Measurements from ENCODE around the gene NDUFC1.
A peak's percentile ranks its signal among the peaks of the same experiment; 100 is the strongest.
"Not testable (repeated sequence)": the region's sequence is repeated elsewhere in the genome, so short reads cannot be mapped to it uniquely, and the experiment has no call there.

Gene NDUFC1

DNA sequence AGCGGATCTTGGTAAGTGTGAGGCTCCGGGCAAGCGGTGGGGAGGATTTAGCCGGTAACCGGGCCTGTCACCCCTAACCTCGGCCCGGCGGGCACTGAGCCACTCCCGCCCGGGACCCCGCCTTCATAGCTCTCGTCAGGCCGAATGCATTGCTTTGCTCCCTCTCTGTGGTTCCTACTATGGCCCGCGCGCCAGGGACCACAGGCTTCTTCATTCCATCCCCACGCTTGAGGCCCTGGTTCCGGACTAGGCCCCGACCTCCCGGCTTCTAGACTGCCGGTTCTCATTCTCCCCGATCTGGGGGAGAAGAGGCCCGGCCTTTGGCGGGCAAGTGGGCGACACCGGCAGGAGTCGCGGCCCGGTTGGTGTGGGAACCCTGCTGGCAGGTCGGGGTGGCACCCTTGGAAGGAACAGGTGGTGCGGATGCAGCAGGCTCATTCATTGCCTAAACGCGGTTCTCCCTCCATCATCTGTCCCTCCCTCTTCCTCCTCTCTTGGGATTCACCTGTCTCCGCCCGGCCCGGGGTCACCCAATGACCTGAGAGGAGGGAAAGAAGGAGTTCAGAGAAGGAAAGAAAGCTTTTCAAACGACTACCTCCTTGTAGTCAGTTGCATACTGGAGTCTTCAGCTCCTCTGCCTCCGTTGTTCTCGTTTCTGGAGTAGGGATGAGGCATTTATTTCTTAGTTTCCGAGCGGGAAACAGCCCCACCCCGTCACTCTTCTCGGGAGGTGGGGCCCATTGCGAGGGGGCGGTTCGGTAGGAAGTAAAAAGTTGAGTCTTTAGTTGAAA, at the start of gene NDUFC1:
TSS of gene NDUFC1 (minus strand) at position 657 of the 791 bp plus-strand sequence. CDS start 6,679 bp downstream, outside the sequence.
- peak; percentile 62 for DNase-seq (ENCODE audit: low spot score)

DNA sequence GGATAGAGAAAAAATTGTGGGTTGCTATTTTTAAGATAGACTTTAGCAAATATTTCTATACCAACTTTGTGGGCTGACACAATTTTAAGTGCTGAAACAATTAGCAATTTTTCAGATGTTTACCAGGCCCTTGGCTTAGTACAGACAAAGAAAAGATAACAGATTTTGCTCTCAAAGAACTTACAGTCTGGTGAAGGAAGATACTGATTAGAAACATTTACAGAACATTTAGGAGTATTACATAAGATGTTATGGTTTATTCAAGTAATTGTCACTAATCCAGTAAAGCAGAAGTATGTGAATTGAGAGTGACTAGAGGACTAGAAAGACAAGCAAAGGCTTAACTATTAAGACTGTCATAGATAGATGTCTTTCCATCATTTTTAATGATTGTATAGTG, 35.3 kb upstream of the NDUFC1 start:
- no peak for DNase-seq (ENCODE audit: low spot score)

DNA sequence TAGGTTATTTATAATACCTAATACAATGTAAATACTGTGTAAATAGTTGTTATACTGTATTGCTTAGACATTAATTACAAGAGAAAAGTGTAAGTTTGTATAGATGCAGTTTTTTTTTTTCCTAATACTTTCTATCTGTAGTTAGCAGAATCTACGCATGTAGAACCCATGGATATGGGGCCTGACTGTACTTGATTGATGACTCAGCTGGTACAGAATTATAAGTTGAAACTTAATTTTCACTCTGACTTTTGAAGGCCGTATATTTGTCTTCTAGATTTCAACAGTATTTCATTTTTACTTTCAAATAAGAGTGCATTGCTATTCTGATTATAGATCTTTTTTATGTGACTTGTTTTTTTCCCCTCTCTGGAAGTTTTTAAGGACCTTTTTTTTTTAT, 30.8 kb upstream of the NDUFC1 start:
- DNase-seq (ENCODE audit: low spot score) = no peak

DNA sequence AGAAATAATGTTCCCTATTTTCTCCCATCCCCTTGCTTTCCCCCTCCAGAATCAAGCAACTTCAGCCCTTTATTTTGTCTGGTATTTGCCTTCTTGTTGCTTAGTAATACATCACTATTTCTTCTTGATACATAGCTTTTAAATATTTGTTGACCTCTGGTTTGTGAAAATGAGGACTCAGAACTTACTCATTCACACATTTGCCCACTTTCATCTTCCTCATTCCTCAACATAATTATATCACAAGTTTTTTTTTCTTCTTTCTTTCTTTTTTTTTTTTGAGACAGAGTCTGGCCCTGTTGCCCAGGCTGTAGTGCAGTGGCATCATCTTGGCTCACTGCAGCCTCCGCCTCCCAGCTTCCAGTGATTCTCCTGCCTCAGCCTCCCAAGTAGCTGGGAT, 28.9 kb upstream of the NDUFC1 start:
- peak; percentile 77 for DNase-seq (ENCODE audit: low spot score)

DNA sequence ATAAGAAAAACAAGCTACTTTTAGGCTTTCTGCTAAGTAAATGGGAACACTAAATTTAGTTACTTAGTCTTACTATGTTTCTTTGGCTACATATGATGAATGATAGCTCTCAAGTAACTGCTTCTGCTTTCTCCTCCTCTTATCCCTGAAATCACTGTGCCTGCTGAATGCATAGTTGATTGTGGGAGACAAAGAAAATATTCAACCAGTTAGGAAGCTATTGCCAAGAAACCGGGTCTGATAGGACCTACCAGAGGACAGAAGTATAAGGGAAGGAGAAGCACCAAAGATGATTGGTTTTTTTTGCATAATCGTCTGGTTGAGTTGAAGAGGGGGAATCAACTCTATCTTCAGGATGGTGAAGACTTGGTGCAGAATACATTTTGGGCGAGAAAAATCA, 28.0 kb upstream of the NDUFC1 start:
- no peak for DNase-seq (ENCODE audit: low spot score)

DNA sequence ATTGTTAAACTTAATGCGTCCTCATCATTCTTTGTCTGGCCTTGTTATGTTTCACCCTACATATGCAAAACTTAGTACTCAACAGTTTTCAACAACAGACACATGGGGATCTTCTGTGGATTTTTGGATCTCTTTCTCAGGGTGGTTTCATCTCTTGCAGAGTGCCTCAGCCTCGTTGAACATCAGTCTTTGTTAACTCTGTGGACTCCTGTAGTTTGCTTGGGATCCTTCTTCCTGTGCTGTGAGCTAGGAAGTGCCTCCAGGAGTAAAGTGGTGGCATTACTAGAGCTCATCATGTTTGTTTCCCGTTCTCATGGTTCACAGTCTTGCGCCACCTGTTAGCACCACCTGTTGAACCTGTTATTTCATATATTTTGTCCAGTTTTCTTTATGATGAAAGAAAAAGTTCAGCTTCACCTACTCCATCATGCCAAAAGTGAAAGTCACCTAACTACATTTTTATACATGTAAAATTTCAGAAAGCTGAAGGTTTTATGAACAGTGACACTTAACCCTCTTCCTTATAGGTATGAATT, 27.5 kb upstream of the NDUFC1 start:
- no peak for DNase-seq (ENCODE audit: low spot score)

DNA sequence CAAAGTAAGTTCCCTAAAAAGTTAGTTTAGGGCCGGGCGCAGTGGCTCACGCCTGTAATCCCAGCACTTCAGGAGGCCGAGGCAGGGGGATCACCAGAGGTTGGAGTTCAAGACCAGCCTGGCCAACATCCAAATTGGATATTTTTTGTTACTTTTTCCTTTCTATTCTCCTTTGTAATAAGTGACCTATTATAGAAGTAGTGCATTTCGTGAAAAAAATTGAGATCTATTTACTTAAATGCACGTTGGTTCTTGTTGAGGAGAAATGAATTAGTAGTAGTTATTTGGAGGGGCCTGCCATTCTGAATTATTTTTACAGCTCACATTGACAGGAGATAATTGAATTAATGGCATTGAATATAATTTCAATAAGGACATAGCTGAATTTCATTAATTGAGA, 22.3 kb upstream of the NDUFC1 start:
- no peak for DNase-seq (ENCODE audit: low spot score)

DNA sequence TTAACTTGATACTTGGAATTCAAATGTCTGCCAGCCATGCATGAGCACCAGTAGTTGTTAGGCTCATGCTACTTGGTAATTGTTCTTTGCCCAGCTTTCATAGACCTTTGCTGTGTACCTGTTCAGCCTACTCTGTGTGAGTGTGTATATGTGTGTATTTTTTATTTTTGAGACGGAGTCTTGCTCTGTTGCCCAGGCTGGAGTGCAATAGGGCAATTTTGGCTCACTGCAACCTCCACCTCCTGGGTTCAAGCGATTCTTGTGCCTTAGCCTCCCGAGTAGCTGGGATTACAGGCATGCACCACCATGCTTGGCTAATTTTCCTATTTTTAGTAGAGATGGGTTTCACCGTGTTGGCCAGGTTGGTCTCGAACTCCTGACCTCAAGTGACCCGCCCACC, 20.3 kb upstream of the NDUFC1 start:
- DNase-seq (ENCODE audit: low spot score) = not testable (repeated sequence)

DNA sequence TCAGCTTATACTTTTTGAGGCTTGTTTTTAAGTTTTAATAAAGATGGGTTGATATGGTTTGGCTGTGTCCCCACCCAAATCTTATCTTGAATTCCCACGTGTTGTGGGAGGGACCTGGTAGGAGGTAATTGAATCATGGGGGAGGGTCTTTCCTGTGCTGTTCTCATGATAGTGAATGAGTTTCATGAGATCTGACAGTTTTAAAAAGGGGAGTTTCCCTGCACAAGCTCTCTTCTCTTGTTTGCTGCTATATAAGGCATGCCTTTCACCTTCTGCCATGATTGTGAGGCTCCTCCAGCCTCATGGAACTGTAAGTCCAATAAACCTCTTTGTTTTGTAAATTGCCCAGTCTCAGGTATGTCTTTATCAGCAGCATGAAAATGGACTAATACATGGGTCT, 19.8 kb upstream of the NDUFC1 start:
- not testable (repeated sequence) for DNase-seq (ENCODE audit: low spot score)

DNA sequence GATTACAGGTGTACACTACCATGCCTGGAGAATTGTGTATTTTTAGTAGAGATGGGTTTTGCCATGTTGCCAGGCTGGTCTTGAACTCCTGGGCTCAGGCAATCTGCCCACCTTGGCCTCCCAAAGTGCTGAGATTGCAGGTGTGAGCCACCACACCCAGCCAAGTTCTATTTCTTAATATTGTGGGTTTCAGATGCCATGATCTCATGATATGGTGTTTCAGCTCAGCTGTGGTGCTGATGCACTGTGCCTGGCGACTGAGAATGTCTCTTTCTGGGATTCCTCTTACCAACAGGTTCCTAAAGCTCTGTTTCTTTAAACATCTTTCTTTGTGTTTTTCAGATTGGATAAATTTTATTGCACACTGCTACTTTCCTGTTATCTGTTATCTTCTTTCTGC, 17.3 kb upstream of the NDUFC1 start:
- no peak for DNase-seq (ENCODE audit: low spot score)

DNA sequence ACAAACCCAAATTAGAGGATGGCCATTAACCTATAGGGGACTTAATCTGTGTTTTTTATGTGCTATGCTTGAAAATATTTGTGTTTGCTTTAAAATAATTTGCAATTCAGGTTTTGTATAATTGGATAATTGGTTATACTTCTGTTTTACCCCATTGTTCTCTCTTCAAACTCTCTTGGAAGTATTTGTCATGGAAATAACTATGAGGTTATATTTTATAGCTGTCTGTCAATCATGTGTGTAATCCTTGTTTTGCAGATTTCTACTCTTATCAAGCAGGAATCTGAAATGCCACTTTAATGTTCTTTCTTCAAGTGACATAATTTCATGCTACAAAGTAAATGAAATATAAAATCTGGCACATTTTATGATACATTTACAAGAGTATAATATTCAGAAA, 15.4 kb upstream of the NDUFC1 start:
- DNase-seq (ENCODE audit: low spot score) = no peak

DNA sequence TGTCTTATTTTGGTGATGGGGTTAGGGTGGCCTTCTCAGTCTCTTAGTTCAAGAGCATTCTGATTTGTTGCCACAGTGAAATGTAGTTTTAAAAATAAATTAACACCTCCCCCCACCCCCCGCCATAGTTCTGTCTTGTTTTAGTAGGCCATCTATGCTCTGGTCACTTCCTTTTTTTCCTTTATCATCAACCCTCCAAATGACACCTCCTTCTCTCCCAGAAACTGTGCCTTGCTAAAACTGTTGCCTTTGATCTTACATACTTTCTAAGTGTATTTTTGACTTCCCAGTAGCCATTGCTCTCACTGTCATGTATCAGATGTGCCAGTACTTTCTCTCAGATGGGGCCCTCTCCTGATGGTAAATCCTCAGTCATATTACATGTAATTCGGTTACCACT, 14.5 kb upstream of the NDUFC1 start:
- no peak for DNase-seq (ENCODE audit: low spot score)

DNA sequence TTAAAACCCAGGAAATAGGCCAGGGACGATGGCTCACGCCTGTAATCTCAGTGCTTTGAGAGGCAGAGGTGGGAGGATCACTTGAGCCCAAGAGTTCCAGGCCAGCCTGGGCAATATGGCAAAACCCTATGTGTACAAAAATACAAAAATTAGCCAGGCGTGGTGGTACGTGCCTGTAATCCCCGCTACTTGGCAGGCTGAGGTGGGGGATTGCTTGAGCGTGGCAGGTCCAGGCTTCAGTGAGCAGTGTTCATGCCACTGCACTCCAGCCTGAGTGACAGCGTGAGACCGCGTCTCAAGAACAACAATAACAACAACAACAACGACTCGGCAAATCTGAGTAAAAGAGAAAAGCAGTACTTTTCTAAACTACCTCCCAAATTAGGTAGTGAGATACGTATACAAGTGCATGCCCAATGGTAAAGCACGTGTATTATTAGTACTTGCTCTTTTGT, 13.0 kb upstream of the NDUFC1 start:
- DNase-seq (ENCODE audit: low spot score) = peak; percentile 46

DNA sequence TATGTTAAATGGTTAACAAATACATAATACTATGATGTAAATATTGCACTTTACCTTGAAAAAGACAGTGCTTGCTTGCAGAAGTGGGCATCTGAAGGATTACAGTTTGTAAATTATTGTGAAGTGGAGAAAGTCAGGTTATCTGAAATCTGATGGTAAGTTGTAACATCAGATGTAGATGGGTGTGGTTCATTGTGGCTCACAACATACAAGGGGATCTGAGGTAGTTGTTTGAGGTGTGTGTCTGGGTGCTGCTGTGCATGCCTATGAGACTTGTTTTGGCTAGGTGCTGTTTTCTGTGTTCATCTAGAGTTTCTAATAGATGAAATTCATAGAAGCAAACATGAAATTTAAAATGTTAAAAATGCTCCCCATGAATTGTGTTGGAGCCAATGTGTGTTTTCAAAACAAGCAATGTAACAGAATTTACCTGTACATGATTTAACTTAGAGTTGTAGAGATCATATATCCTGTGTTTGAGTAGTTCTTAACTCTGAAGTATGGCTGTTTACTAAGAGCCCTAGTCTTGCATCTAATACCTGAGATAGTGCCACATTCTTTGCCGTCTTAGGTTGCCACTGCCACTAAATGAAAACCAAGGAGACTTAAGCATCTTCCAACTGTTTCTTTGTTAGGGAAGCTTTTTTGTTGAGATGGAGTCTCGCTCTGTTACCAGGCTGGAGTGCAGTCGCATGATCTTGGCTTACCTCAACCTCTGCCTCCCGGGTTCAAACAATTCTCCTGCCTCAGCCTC, 11.9 kb upstream of the NDUFC1 start:
- DNase-seq (ENCODE audit: low spot score) = no peak

DNA sequence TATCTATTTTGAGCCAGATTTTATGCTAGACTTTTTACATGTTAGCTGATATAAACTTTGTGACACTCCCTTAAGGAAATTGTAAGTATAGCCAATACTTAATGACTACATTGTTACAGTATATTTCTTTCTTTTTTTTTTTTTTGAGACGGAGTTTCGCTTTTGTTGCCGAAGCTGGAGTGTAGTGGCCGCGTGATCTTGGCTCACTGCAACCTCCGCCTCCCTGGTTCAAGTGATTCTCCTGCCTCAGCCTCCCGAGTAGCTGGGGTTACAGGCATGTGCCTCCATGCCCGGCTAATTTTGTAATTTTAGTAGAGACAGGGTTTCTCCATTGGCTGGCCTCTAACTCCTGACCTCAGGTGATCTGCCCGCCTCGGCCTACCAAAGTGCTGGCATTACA, 11.1 kb upstream of the NDUFC1 start:
- DNase-seq (ENCODE audit: low spot score) = not testable (repeated sequence)

DNA sequence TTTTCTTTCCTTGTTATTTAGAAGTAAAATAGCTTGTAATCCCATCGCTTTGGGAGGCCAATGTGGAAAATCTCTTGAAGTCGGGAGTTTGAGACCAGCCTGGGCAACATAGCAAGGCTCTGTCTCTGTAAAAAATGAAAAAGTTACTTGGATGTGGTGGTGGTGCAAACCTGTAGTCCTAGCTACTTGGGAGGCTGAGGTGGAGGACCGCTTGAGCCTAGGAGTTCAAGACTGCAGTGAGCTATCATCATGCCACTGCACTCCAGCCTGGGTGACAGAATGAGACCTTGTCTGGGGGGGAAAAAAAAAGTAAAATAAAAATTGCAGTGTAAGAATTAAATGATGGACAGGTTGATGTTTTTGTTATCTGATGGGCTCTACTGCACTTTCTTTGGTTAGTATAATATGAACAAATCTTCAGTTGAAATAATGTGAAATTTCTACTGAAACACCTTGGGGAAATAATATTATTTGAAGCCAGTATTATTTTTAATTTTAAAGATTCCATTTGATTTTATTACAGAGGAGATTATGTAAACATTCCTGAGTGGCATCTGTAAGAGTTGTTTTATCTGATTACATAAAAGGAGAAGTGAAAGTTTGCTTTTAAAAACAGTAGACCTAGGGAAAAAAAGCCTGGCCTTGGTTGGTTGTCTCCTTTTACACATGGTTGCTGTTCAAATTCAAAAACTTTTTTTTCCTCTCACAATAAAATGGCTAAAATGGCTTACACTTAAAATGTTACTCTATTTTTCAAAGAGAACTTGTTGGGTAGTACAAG, 10.5 kb upstream of the NDUFC1 start:
- DNase-seq (ENCODE audit: low spot score) = no peak

DNA sequence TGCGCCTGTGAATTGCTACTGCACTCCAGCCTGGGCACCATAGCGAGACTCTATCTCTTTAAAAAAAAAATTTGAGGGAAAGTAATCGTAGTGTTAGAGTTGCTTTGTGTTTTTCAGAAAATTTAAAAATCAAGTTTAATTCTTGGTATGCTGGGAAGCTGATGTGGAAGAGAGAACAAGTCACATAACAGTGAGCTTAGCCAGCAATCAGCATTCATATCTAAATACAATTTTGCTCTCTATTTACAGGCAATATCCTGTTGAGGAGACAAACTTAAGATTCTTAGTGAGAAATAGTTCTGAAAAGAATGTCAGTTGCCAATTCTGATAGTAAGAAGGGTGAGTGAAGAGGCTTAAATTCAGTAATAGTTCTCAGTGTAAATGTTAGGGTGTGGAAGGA, 9.6 kb upstream of the NDUFC1 start:
- no peak for DNase-seq (ENCODE audit: low spot score)

DNA sequence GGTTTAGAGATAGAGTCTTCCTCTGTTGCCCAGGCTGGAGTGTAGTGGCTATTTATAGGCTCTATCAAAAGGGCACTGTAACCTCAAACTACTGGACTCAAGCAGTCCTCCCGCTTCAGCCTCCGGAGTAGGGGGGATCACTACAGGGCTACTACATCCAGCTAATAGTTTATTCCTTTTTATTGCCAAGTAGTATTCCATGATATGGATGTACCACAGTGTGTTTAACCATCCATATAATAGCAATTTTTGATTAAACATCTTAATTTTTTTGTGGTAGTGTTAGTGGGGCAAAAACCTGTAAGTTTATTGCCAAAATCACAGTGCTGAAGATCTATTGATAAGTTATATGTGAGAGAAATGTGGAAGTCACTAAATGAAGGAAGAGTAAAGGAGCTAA, 2.6 kb upstream of the NDUFC1 start:
- no peak for DNase-seq (ENCODE audit: low spot score)

DNA sequence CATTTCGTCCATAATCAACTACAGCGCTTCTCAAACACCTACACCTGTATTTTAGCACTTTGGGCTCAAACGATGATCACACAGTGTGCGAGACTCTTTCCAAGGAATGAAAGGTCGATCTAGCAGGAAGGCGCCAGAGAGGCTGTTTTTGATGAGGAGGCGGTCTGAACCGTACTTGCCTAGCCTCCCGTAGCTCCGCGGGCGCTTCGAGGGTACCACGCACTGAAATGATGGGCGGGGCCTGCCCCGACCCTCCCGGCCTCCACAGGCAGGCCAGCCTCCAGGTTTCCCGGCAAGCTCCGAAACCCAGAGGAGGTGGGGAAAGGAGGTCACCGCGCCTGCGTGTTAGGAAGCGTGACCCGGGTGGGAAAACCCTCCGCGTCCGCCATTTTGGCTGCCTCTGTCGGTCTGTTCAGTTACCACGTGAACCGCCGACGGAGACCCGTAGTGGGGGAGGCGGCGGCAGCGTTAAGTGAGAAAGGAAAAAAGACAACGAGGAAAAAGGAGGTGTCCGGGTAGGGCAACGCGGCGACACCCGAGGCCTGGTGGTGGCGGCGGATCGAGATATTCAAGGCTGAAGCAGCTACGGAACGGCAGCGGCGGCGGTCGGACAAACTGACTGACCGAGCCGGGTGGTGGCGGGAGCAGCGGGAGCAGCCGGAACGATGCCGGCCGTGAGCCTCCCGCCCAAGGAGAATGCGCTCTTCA, 1.0 kb downstream of the NDUFC1 start, which contains the start of gene NAA15:
TSS of gene NAA15 (plus strand) at position 393 of the 708 bp plus-strand sequence. CDS start at position 666, 273 bp downstream.
- DNase-seq (ENCODE audit: low spot score) = peak; percentile 99

DNA sequence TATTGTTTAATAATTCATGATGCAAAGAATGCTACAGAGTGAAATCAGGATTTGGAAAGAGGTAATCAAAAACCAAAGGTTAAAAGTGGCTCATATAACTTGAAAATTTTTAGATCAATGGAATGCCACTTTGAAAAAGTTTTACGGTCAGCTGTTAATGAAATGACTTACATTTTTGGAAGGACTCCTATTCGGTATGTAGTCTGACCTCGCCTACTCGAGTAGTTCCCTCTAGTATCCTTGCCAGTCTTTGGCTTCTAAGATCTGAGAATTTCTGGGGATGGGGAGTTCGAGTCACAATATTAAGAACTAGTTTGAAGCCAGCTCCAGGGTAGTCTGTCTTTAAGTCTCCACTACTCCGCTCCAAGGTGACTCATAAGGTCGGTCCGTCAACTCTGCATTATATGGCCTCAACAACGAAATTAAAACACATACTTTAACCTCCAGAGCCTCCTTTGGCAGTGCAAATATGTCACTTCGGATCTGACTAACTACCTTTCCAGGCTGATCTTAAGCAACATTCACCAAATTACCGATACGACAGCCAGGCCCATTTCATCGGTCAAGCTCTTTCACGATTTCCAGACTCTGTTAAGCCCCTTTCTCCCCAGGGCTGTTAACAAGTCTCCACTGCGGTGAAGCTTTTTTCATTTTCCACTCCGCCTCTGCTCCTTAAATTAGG, 1.7 kb downstream of the NDUFC1 start:
- peak; percentile 68 for DNase-seq (ENCODE audit: low spot score)

DNA sequence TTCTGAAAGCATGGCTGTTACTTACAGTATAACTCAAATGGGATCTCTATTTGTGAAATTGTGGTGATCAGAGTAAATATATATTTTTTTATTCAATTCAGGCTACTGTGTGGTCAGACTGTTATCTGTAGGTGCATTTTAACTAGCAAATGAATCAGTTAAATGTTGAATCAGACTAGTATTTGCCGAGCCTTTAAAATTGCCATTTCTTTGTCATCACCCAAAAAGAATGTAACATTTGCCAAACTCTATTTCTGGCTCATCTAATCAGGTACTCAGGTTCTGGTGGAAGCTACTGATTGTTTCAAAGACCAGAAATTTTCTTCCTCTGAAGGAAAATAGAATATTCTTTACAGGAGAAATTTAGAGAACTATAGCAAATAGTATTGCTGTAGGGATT, 2.7 kb downstream of the NDUFC1 start:
- peak; percentile 53 for DNase-seq (ENCODE audit: low spot score)
